Right atrium auricular region (tissue), 2 donors: ENCODE results near the gene FAM131A. TPM values are rescaled to one million over a fixed set of nuclear protein-coding genes. Genes with fewer than 3 reads are reported as not detected.
A peak's percentile ranks its signal among the peaks of the same experiment; 100 is the strongest.

Experiments used
- DNase-seq: peaks from one replicate; pipeline ENCODE4 v3.0.0-alpha.2; 2019; ENCODE audit warnings: low spot score
- H3K27ac ChIP-seq, 2 donors: fragments of 200-600 bp; sonication (generic); 1 replicate in 1 of 2; 2 replicates in 1 of 2; pipeline ENCODE4 v1.5.1; 2016 to 2019
- H3K27me3 ChIP-seq, 2 donors: fragments of 200-600 bp; sonication (generic); one replicate each; pipeline versions ENCODE4 v1.5.1 to v1.6.0; 2017 to 2019
- H3K36me3 ChIP-seq: fragments of 200-600 bp; sonication (generic); one replicate; pipeline ENCODE4 v1.5.1; 2016
- H3K4me1 ChIP-seq, 2 donors: fragments of 200-600 bp; sonication (generic); one replicate each; pipeline versions ENCODE4 v1.5.1 to v1.6.0; 2017 to 2019
- H3K4me3 ChIP-seq, 2 donors: fragments of 200-600 bp; sonication (generic); 1 replicate in 1 of 2; 2 replicates in 1 of 2; pipeline ENCODE4 v1.5.1; 2017 to 2019; ENCODE audit warnings: mild to moderate bottlenecking in 1 of 2, moderate library complexity in 1 of 2
- H3K9me3 ChIP-seq, 2 donors: fragments of 200-600 bp; sonication (generic); one replicate each; pipeline ENCODE4 v1.5.1; 2019
- total RNA-seq, 2 donors: library from RNA; depleted of rRNA; stranded (reverse); fragments of >200 nt; gene quantifications; one replicate each; pipeline ENCODE4 v1.1.0, GENCODE V29; 2016
- TF ChIP-seq, protein P1 (sequence below), 2 donors: fragments of 200-600 bp; sonication (generic); IDR thresholded peaks; one replicate each; pipeline ENCODE4 v1.5.1; 2019; ENCODE audit warnings: antibody characterized with exemption in 2 of 2

Gene FAM131A
- total RNA-seq, 2 donors from 2014 or later: 33.7 to 45.8 TPM

DNA sequence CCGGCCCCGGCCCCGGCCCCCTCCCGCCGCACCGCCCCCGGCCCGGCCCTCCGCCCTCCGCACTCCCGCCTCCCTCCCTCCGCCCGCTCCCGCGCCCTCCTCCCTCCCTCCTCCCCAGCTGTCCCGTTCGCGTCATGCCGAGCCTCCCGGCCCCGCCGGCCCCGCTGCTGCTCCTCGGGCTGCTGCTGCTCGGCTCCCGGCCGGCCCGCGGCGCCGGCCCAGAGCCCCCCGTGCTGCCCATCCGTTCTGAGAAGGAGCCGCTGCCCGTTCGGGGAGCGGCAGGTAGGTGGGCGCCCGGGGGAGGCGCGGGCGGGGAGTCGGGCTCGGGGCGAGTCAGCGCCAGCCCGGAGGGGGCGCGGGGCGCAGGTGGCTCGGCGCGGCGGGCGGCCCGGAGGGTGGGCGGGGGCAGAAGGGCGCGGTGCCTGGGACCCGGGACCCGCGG is 42.8 kb downstream of the FAM131A start:
- H3K9me3 ChIP-seq: no peaks in the 10 kb centered on the region
- H3K4me1 ChIP-seq: peaks cover 0 to 24% of the 10 kb centered on the region in 2 donors
- no peaks in the 10 kb centered on the region for H3K27me3 ChIP-seq
- H3K36me3 ChIP-seq: no peaks in the 10 kb centered on the region
- peak overlapping the region; percentile 50 to 55 for H3K4me3 ChIP-seq
- H3K27ac ChIP-seq: peak overlapping the region in 1 of 2 donors; percentile 50
- TF ChIP-seq, protein P1, sequence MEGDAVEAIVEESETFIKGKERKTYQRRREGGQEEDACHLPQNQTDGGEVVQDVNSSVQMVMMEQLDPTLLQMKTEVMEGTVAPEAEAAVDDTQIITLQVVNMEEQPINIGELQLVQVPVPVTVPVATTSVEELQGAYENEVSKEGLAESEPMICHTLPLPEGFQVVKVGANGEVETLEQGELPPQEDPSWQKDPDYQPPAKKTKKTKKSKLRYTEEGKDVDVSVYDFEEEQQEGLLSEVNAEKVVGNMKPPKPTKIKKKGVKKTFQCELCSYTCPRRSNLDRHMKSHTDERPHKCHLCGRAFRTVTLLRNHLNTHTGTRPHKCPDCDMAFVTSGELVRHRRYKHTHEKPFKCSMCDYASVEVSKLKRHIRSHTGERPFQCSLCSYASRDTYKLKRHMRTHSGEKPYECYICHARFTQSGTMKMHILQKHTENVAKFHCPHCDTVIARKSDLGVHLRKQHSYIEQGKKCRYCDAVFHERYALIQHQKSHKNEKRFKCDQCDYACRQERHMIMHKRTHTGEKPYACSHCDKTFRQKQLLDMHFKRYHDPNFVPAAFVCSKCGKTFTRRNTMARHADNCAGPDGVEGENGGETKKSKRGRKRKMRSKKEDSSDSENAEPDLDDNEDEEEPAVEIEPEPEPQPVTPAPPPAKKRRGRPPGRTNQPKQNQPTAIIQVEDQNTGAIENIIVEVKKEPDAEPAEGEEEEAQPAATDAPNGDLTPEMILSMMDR (IDR thresholded peaks at IDR 0.05): no peak
- no peak for DNase-seq

DNA sequence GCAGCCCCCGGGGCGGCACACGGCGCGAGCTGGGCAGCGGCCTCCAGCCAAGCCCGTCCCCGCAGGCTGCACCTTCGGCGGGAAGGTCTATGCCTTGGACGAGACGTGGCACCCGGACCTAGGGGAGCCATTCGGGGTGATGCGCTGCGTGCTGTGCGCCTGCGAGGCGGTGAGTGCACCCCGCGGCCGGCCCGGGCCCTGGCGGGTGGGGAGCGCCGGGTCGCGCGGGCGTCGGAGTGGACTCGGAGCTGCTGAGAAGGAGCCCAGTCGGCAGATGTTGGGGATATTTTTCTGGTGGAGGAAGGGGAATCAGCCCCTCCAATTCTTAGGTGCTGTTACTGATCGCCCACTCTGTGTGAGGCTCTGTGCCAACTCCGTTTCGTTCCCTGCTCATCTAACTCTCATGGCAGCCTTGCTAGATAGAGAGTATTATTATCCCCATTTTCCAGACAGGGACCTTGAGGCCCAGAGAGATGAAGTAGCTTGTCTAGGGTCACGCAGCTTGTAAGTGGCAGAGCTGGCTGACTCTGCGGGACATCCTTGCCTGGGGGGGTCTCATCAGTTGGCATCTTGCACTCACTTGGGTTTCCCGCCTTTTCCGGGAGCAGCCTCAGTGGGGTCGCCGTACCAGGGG is 43.3 kb downstream of the FAM131A start:
- TF ChIP-seq, protein P1 (IDR thresholded peaks at IDR 0.05): no peak
- peak overlapping the region; percentile 50 to 55 for H3K4me3 ChIP-seq
- peaks cover 0 to 24% of the 10 kb centered on the region in 2 donors for H3K4me1 ChIP-seq
- no peaks in the 10 kb centered on the region for H3K9me3 ChIP-seq
- peak overlapping the region; percentile 17 to 50 for H3K27ac ChIP-seq
- H3K36me3 ChIP-seq: no peaks in the 10 kb centered on the region
- DNase-seq: no peak
- no peaks in the 10 kb centered on the region for H3K27me3 ChIP-seq

- TF ChIP-seq, protein P1 (IDR thresholded peaks at IDR 0.05): no peak
- H3K9me3 ChIP-seq: no peaks in the 10 kb centered on the region
- no peaks in the 10 kb centered on the region for H3K36me3 ChIP-seq
- peak overlapping the region; percentile 17 to 50 for H3K27ac ChIP-seq
- H3K4me1 ChIP-seq: peaks cover 0 to 24% of the 10 kb centered on the region in 2 donors
- peak; percentile 67 for DNase-seq
- H3K27me3 ChIP-seq: no peaks in the 10 kb centered on the region
- H3K4me3 ChIP-seq: peak overlapping the region; percentile 50 to 55
These were observed 44.1 kb downstream of the FAM131A start for GRCh38 chr3:184381261-184382224.

DNA sequence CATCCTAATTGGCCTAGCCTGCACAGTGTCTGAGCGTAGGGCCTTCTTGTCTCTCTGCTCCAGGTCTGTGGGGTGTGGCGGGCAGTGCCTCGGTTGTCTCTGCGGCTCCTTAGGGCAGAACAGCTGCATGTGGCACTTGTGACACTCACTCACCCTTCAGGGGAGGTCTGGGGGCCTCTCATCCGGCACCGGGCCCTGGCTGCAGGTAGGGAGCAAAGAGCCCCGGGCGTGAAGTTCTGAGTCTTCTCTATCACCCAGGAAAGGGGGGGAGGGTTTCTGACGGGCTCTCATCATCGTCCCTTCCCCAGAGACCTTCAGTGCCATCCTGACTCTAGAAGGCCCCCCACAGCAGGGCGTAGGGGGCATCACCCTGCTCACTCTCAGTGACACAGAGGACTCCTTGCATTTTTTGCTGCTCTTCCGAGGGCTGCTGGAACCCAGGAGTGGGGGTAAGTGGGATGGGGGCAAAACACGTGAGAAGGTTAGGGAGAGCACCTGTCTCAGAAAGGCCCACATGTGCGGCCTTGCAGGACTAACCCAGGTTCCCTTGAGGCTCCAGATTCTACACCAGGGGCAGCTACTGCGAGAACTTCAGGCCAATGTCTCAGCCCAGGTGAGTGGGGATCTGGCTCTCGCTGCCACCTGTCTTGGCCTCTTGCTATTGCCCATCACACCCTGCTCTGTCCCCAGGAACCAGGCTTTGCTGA is 45.1 kb downstream of the FAM131A start:
- H3K9me3 ChIP-seq: no peaks in the 10 kb centered on the region
- peaks cover 0 to 24% of the 10 kb centered on the region in 2 donors for H3K4me1 ChIP-seq
- H3K27ac ChIP-seq: no peak overlapping the region
- H3K27me3 ChIP-seq: no peaks in the 10 kb centered on the region
- TF ChIP-seq, protein P1 (IDR thresholded peaks at IDR 0.05): no peak
- no peak for DNase-seq
- no peaks in the 10 kb centered on the region for H3K36me3 ChIP-seq
- H3K4me3 ChIP-seq: no peak overlapping the region

DNA sequence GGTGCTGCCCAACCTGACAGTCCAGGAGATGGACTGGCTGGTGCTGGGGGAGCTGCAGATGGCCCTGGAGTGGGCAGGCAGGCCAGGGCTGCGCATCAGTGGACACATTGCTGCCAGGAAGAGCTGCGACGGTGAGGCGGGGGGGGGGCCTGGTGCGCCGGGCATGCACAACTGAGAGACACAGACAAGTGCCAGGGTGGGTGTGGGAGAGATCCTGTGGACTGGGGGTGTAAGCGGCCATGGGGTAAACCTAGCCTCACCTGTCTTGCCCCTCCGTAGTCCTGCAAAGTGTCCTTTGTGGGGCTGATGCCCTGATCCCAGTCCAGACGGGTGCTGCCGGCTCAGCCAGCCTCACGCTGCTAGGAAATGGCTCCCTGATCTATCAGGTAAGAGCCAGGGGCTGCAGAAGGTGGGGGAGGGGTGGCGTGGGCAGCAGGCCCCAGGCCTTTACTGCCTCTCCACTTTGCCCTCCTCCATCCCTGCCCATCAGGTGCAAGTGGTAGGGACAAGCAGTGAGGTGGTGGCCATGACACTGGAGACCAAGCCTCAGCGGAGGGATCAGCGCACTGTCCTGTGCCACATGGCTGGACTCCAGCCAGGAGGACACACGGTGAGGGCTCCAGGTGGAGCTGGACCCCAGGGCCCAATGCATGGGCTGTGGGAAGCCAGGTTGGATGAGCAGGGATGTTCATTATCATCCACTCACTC is 45.8 kb downstream of the FAM131A start:
- Histone ChIP-seq H3K4me1 (peaks cover 0 to 24% of the 10 kb centered on the region in 2 donors), H3K36me3 (no peaks in the 10 kb centered on the region), H3K4me3 (no peak overlapping the region), H3K9me3 (no peaks in the 10 kb centered on the region), H3K27ac (no peak overlapping the region), H3K27me3 (no peaks in the 10 kb centered on the region)
- TF ChIP-seq, protein P1 (IDR thresholded peaks at IDR 0.05): no peak
- DNase-seq: no peak
